ENCODE results near the gene HDGFL3. TPM values are rescaled to one million over a fixed set of nuclear protein-coding genes. Genes with fewer than 3 reads are reported as not detected.

The HDGFL3 gene
- total RNA-seq, 4 donors from 2014 or later, result 17.7 to 32.2 (median 29.4) TPM

DNA sequence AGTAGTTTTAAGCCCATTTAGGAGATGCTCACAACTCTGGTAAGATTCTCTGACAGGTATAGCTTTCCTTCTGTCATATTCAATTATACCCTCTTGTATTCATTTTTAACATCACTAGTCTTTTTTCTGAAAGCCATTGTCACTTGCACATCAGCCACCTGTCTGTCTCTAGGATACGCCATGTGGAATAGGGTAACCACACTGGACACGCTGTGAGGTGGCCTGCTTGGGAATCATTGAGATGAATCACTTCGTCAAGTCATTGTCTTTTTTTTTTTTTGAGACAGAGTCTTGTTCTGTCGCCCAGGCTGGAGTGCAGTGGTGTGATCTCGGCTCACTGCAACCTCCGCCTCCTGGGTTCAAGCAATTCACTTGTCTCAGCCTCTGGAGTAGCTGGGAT lies 92.8 kb downstream of the HDGFL3 start:
- TF ChIP-seq, protein P1, sequence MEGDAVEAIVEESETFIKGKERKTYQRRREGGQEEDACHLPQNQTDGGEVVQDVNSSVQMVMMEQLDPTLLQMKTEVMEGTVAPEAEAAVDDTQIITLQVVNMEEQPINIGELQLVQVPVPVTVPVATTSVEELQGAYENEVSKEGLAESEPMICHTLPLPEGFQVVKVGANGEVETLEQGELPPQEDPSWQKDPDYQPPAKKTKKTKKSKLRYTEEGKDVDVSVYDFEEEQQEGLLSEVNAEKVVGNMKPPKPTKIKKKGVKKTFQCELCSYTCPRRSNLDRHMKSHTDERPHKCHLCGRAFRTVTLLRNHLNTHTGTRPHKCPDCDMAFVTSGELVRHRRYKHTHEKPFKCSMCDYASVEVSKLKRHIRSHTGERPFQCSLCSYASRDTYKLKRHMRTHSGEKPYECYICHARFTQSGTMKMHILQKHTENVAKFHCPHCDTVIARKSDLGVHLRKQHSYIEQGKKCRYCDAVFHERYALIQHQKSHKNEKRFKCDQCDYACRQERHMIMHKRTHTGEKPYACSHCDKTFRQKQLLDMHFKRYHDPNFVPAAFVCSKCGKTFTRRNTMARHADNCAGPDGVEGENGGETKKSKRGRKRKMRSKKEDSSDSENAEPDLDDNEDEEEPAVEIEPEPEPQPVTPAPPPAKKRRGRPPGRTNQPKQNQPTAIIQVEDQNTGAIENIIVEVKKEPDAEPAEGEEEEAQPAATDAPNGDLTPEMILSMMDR (IDR thresholded peaks at IDR 0.05; ENCODE audit: low read depth), result no peak

DNA sequence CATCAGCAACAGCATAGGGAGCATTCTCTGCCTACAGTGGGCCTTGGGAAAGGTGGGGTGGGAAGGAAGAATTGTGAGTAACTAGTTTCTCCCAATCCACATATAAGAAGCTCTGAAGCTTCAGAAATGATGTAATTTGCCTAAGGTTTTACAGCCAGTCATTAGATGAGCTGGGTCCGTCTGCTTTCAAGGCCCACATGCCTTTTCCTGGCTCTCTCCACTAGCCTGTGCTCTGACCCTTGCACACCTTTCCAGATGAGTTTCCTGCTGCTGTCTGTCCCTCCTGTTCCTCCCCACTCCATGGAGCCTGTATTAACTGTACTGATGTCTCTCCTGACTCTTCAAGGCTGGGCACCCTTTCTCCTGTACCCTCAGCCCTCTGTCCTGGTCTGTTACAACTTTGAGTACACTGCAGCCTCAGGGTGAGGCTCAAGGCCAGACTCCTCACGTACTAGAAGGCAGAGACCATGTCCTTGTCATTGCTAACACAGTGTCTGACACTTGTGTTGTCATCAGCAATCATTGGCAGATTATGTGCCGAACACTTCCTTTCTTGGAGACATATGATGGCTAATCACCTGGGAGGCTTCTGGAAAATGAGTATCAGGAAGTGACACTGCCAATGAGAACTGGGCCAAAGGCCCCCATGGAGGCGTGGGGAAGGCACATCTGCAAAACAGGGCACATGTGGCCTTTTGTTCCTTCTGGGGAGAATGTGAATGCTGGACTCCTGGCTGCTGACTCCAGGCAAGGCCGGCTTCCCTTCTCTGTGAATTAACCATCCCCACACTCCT lies 93.5 kb downstream of the HDGFL3 start:
- TF ChIP-seq, protein P1 (IDR thresholded peaks at IDR 0.05; ENCODE audit: low read depth), result no peak

DNA sequence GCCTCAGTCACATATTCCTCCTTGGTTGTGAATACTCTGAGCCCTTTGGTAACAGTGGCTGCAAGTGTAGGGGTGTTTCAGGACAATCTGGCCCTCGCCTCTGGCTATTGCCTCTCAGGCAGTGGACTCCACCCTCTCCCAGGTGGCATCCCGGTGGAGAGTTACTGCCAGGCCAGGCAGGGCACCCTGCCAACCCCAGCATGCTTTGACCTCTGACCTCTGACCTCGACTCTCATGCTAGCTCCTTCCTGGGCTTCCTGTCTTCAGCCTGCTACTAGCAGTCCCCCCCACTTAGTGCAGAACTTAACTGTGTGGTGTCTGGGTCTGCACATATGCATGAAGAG lies 94.7 kb downstream of the HDGFL3 start:
- TF ChIP-seq, protein P1 (IDR thresholded peaks at IDR 0.05; ENCODE audit: low read depth), result no peak

DNA sequence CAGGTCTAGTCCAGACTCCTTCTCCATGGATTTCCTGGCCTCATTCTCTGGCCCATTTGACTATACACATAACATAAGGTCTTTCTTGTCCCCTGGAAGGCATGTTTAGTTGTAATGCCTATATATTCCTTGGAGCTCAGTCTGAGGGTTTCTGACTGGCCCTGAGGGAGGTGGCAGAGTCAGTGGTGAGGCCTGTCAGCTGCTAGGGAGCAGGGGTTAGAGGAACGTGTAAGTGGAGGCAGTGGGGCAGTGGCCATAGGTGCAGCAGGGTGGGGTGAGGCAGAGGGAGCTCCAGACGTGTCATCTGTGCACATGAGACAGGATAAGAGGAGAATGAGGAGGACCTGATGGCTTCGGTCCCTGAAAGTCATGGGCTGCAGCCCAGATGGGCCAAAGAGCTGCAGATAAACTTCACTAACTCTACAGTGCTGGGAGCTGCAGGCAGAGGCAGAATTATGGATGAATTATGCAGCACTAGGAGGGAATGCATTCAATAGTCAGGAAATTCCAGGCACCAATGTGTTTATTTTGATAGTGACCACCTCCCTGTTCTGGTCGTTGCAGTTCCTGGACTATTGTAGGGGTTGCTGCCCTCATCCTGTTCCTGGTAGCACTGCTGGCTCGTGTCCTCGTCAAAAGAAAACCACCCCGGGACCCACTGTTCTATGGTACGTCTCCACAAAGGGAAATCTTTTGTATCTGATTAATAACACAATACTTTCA lies 95.2 kb downstream of the HDGFL3 start:
- TF ChIP-seq, protein P1 (IDR thresholded peaks at IDR 0.05; ENCODE audit: low read depth), result no peak

DNA sequence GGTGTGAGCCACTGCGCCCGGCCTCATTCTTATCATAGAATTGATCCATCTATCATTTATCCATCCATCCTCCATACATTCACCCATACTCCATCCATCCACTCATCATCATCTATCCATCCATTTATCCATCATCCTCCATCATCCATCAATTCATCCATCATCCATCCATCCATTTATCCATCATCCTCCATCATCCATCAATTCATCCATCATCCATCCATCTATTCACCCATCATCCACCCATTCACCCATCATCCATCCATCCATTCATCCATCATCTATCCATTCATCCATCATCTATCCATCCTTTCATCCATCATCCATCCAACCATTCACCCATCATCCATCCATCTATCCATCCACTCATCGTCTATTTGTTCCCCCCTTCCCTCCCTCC lies 96.5 kb downstream of the HDGFL3 start:
- TF ChIP-seq, protein P1 (IDR thresholded peaks at IDR 0.05; ENCODE audit: low read depth), result no peak

DNA sequence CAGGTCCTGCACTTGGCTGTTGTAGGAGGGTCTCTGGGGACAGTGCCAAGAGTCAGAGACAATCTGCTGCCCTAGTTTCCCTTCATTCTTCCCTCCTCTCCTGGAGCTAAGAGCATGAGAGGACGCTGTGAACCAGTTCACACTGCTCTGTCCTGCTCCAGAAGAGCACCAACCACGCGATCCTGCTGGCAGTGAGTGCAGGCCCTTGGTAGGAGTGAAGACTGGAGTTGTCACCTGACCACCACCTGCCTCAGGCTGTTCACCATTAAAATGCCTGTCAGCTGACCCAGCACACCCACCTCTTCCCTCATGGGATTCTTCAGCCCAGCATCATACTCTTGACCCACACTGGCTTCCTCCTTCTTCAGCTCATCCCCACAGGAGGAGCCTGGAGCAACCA lies 97.2 kb downstream of the HDGFL3 start:
- TF ChIP-seq, protein P1 (IDR thresholded peaks at IDR 0.05; ENCODE audit: low read depth), result no peak

DNA sequence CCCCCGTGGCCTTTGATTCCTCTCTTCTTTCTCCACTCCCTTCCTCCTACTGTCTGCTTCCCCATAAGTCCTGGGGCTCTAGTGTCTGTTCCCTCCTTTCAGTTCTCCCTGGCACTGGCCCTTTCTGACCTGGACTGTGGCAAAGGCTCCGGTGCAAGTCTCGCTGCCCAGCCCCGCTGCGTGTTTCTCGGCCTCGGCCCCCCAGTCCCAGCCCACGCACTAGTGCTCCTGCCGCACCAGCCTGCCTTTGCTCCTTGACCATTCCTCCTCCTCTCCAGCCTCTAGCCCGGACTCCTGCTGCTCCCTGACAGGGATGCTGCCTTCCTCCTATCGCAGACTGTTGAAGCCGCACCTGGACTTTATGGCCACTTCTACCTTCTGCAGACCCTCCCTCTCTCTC lies 98.1 kb downstream of the HDGFL3 start:
- TF ChIP-seq, protein P1 (IDR thresholded peaks at IDR 0.05; ENCODE audit: low read depth), result no peak

All from subcutaneous adipose tissue (tissue), 4 donors.